Lung (tissue), 12 donors: ENCODE results near the gene VARS1. TPM values are rescaled to one million over a fixed set of nuclear protein-coding genes. Genes with fewer than 3 reads are reported as not detected.
A peak's percentile ranks its signal among the peaks of the same experiment; 100 is the strongest.
"Not testable (repeated sequence)": the region's sequence is repeated elsewhere in the genome, so short reads cannot be mapped to it uniquely, and the experiment has no call there.

Experiments
- ATAC-seq: fragments of 200-7000 bp; cut with Tn5 transposase; one replicate; pipeline ENCODE4 v1.9.1; 2020; ENCODE audit warnings: moderate number of reproducible peaks; ENCODE audit not compliant: insufficient read depth, low FRiP score
- DNase-seq, 3 donors: peaks; one replicate each; pipeline ENCODE4 v3.0.0-alpha.2; 2013 to 2017
- H3K27ac ChIP-seq, 2 donors: one replicate each; pipeline ENCODE4 v1.5.1; 2013; ENCODE audit warnings: mild to moderate bottlenecking in 2 of 2, moderate library complexity in 2 of 2, control low read depth in 1 of 2, inconsistent platforms in 1 of 2, low read depth in 1 of 2, low read length in 1 of 2
- H3K27me3 ChIP-seq, 3 donors: one replicate each; pipeline ENCODE4 v1.5.1; 2013; ENCODE audit warnings: low read length in 2 of 3; ENCODE audit not compliant: control insufficient read depth in 3 of 3, insufficient read depth in 3 of 3
- H3K36me3 ChIP-seq, 4 donors: one replicate each; pipeline ENCODE4 v1.5.1; 2013; ENCODE audit warnings: low read length in 4 of 4, mild to moderate bottlenecking in 1 of 4, moderate library complexity in 1 of 4; ENCODE audit not compliant: control insufficient read depth in 4 of 4, insufficient read depth in 4 of 4
- H3K4me1 ChIP-seq, 5 donors: one replicate each; pipeline ENCODE4 v1.5.1; 2013; ENCODE audit warnings: low read length in 5 of 5, mild to moderate bottlenecking in 2 of 5, moderate library complexity in 1 of 5; ENCODE audit not compliant: control insufficient read depth in 5 of 5, insufficient read depth in 5 of 5
- H3K4me3 ChIP-seq: one replicate; pipeline ENCODE4 v1.5.1; 2013; ENCODE audit warnings: mild to moderate bottlenecking, control low read depth, moderate library complexity
- H3K9ac ChIP-seq, 2 donors: one replicate each; pipeline ENCODE4 v1.5.1; 2013; ENCODE audit warnings: low read length in 2 of 2, control low read depth in 1 of 2; ENCODE audit not compliant: insufficient read depth in 1 of 2
- H3K9me3 ChIP-seq, 4 donors: one replicate each; pipeline ENCODE4 v1.5.1; 2013; ENCODE audit warnings: low read length in 3 of 4, mild to moderate bottlenecking in 1 of 4, moderate library complexity in 1 of 4; ENCODE audit not compliant: control insufficient read depth in 4 of 4, insufficient read depth in 3 of 4
- CTCF ChIP-seq: IDR thresholded peaks from 2 replicates; pipeline ENCODE4 v1.5.1; 2012; ENCODE audit warnings: mild to moderate bottlenecking; ENCODE audit errors: control extremely low read depth, extremely low read depth
- WGBS, 2 donors: extraction: QIAGEN DNeasy Blood & Tissue Kit; methylation state at CpG; one replicate each; pipeline ENCODE4 v1.1.7; 2013; 5-methylcytosine and 5-hydroxymethylcytosine counted together
- polyA plus RNA-seq, 2 donors: library from polyadenylated mRNA; stranded (reverse); fragments of 200-250 nt; gene quantifications; one replicate each; pipeline ENCODE4 v1.2.1, GENCODE V29; 2013
- total RNA-seq, 2 donors: library from RNA; depleted of rRNA in 1 of 2; stranded (reverse); fragments of >200 nt in 1 of 2; gene quantifications; one replicate each; pipeline ENCODE4 v1.2.1, GENCODE V29; 2014 to 2021
- donor health status: control.
- donor health status: control.
- donor health status: Bipolar disorder and iron deficiency.
- donor health status: healthy.
- donor health status: DM: yes; HTN: yes; CAD: no.

The VARS1 gene
- total and polyA plus RNA-seq, 4 donors = 32.2 to 95.4 (median 41.0) TPM

- 87 to 96% methylated on average over 3 of the region's 3 CpGs for WGBS, 2 donors
Measured at GRCh38 chr6:31838968-31839367, 43.4 kb upstream of the VARS1 start.

DNA sequence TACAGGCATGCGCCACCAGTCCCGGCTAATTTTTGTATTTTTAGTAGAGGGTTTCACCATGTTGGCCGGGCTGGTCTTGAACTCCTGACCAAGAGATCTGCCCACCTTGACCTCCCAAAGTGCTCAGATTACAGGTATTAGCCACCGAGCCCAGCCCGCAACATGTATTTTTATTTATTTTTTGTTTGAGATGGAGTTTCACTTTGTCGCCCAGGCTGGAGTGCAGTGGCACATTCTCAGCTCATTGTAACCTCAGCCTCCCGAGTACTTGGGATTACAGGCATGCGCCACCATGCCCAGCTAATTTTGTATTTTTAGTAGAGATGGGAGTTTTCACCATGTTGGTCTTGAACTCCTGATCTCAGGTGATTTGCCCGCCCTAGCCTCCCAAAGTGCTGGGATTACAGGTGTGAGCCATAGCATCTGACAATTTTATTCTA lies 42.6 kb upstream of the VARS1 start:
- ATAC-seq, H3K9me3 ChIP-seq, H3K27me3 ChIP-seq, H3K9ac ChIP-seq, DNase-seq, H3K27ac ChIP-seq, H3K4me3 ChIP-seq: not testable (repeated sequence)
- Histone ChIP-seq H3K4me1 (peaks cover 7 to 24% (median 11%) of the 10 kb centered on the region in 5 donors), H3K36me3 (peaks cover 16 to 39% (median 32%) of the 10 kb centered on the region in 4 donors)
- 83 to 87% methylated on average over 9 of the region's 9 CpGs for WGBS, 2 donors

More at GRCh38 chr6:31838968-31839367, 43.4 kb upstream of the VARS1 start:
- Histone ChIP-seq H3K27ac (no peak overlapping the region), H3K36me3 (peaks cover 16 to 39% (median 32%) of the 10 kb centered on the region in 4 donors), H3K27me3 (no peaks in the 10 kb centered on the region), H3K4me3 (no peak overlapping the region), H3K4me1 (peaks cover 7 to 24% (median 11%) of the 10 kb centered on the region in 5 donors), H3K9ac (no peak overlapping the region), H3K9me3 (no peaks in the 10 kb centered on the region)
- no peak for ATAC-seq
- no peak for DNase-seq
- TF ChIP-seq CTCF = no peak

GRCh38 chr6:31837369-31838113 lies 42.0 kb upstream of the VARS1 start:
- ATAC-seq (no peak), DNase-seq (no peak)
- peaks cover 7 to 24% (median 11%) of the 10 kb centered on the region in 5 donors for H3K4me1 ChIP-seq
- peaks cover 16 to 39% (median 32%) of the 10 kb centered on the region in 4 donors for H3K36me3 ChIP-seq
- H3K27ac ChIP-seq = no peak overlapping the region
- TF ChIP-seq CTCF = no peak
- peak overlapping the region; percentile 24 for H3K4me3 ChIP-seq
- no peaks in the 10 kb centered on the region for H3K27me3 ChIP-seq
- WGBS, 2 donors = 4 to 29% methylated on average over 1 of the region's 1 CpG
- H3K9me3 ChIP-seq = no peaks in the 10 kb centered on the region
- peak overlapping the region in 1 of 2 donors; percentile 30 for H3K9ac ChIP-seq

GRCh38 chr6:31836474-31837368 lies 41.2 kb upstream of the VARS1 start:
- no peak for DNase-seq
- WGBS, 2 donors = 25 to 27% methylated on average over 12 of the region's 12 CpGs

More at GRCh38 chr6:31836474-31837368, 41.2 kb upstream of the VARS1 start:
- no peak for ATAC-seq
- Histone ChIP-seq H3K4me1 (peaks cover 7 to 24% (median 11%) of the 10 kb centered on the region in 5 donors), H3K27ac (peak overlapping the region; percentile 62 to 65), H3K9ac (peak overlapping the region; percentile 8 to 87), H3K36me3 (peaks cover 16 to 39% (median 32%) of the 10 kb centered on the region in 4 donors), H3K9me3 (no peaks in the 10 kb centered on the region), H3K4me3 (peak overlapping the region; percentile 24), H3K27me3 (no peaks in the 10 kb centered on the region)
- no peak for TF ChIP-seq CTCF
